ENCODE measurements around the gene SYTL3.
"Not testable (repeated sequence)": the region's sequence is repeated elsewhere in the genome, so short reads cannot be mapped to it uniquely, and the experiment has no call there.

The SYTL3 gene, protein sequence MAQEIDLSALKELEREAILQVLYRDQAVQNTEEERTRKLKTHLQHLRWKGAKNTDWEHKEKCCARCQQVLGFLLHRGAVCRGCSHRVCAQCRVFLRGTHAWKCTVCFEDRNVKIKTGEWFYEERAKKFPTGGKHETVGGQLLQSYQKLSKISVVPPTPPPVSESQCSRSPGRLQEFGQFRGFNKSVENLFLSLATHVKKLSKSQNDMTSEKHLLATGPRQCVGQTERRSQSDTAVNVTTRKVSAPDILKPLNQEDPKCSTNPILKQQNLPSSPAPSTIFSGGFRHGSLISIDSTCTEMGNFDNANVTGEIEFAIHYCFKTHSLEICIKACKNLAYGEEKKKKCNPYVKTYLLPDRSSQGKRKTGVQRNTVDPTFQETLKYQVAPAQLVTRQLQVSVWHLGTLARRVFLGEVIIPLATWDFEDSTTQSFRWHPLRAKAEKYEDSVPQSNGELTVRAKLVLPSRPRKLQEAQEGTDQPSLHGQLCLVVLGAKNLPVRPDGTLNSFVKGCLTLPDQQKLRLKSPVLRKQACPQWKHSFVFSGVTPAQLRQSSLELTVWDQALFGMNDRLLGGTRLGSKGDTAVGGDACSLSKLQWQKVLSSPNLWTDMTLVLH

DNA sequence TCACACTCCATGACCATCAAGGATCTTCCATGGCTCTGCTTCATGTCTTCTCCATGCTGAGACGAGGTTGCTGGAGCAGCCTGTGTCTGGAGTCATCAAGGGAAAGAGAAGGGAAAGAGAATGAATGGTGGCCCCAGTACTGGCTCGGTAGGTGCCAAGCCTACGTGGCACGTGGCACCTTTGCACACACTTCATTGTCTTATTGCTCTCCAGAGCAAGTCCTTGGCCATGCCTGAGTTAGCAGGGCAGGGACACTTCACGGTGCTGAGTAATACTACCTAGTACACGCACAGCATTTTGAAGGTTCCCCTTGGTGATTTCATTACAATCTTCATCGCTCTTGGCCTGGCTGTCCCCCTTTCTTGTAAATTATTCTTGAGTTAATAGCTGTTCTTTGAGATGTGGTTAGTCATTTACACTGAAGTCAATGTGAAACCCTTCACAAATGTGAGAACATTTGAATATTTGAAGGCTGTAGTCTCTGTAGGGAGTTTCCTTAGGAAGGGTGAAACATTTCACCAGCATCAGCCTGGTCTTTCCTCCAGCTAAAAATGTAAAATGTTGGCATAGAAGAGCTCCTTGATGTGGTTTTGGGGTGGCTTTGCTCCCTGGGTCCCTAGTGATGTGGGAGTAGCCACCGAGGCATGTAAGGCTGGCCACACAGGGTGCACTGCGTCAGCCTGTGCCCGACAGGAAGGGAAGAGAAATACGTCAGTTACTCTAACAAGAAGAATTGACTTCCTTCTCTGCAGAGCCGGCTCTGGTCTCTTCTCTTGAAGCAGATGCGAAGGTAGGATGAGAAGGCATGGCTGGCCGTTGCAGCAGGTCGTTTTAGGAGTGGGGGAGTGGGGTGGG, at the start of gene SYTL3:
TSS of gene SYTL3 (plus strand) at position 766 of the 855 bp plus-strand sequence. CDS start 13,215 bp downstream, outside the sequence.
- peak; percentile 82 for ATAC-seq
- Mint-ChIP-seq H3K27me3 (no peaks in the 10 kb centered on the region), H3K9me3 (no peaks in the 10 kb centered on the region), H3K4me1 (peaks cover 58% of the 10 kb centered on the region), H3K36me3 (peaks cover 7% of the 10 kb centered on the region), H3K27ac (peak within 1 kb of the TSS; percentile 98), H3K4me3 (peak within 1 kb of the TSS; percentile 82)

- H3K36me3 Mint-ChIP-seq: peaks cover 44% of the 10 kb centered on the region
- H3K9me3 Mint-ChIP-seq: no peaks in the 10 kb centered on the region
- no peaks in the 10 kb centered on the region for H3K27me3 Mint-ChIP-seq
- H3K4me3 Mint-ChIP-seq: no peak overlapping the region
- peaks cover 8% of the 10 kb centered on the region for H3K4me1 Mint-ChIP-seq
- H3K27ac Mint-ChIP-seq: no peak overlapping the region
- ATAC-seq: no peak
Measured at GRCh38 chr6:158603261-158604047, 46.4 kb upstream of the SYTL3 start.

- peaks cover 45% of the 10 kb centered on the region for H3K36me3 Mint-ChIP-seq
- no peaks in the 10 kb centered on the region for H3K27me3 Mint-ChIP-seq
- H3K4me3 Mint-ChIP-seq: no peak overlapping the region
- ATAC-seq: no peak
- no peaks in the 10 kb centered on the region for H3K9me3 Mint-ChIP-seq
- H3K4me1 Mint-ChIP-seq: peaks cover 8% of the 10 kb centered on the region
- no peak overlapping the region for H3K27ac Mint-ChIP-seq
Measured at GRCh38 chr6:158604048-158604406, 45.8 kb upstream of the SYTL3 start.

GRCh38 chr6:158605266-158605878, 44.5 kb upstream of the SYTL3 start:
- no peak overlapping the region for H3K27ac Mint-ChIP-seq
- peaks cover 8% of the 10 kb centered on the region for H3K4me1 Mint-ChIP-seq
- H3K9me3 Mint-ChIP-seq: no peaks in the 10 kb centered on the region
- no peak overlapping the region for H3K4me3 Mint-ChIP-seq
- no peak for ATAC-seq
- H3K36me3 Mint-ChIP-seq: peaks cover 47% of the 10 kb centered on the region
- H3K27me3 Mint-ChIP-seq: no peaks in the 10 kb centered on the region

DNA sequence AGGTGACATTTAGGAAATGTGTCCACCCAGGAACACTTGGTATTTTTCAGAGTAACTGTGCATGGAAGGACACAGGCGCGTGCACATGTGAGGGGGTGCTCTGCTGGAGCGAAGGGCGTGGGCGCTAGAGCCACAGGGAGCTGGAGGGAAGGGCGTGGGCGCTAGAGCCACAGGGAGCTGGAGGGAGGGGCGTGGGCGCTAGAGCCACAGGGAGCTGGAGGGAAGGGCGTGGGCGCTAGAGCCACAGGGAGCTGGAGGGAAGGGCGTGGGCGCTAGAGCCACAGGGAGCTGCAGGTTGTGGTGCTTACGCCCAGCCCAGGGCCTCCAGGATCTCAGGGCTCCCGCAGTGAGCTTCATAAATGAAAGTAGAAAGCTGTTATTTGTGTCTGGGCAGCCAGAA, 43.8 kb upstream of the SYTL3 start:
- H3K27ac Mint-ChIP-seq, ATAC-seq, H3K4me3 Mint-ChIP-seq, H3K27me3 Mint-ChIP-seq, H3K9me3 Mint-ChIP-seq, H3K4me1 Mint-ChIP-seq: not testable (repeated sequence)
- H3K36me3 Mint-ChIP-seq: peaks cover 53% of the 10 kb centered on the region

- no peaks in the 10 kb centered on the region for H3K9me3 Mint-ChIP-seq
- ATAC-seq: no peak
- H3K27me3 Mint-ChIP-seq: no peaks in the 10 kb centered on the region
- peaks cover 60% of the 10 kb centered on the region for H3K36me3 Mint-ChIP-seq
- H3K27ac Mint-ChIP-seq: no peak overlapping the region
- H3K4me1 Mint-ChIP-seq: peaks cover 8% of the 10 kb centered on the region
- no peak overlapping the region for H3K4me3 Mint-ChIP-seq
Measured at GRCh38 chr6:158606935-158607334, 42.9 kb upstream of the SYTL3 start.

DNA sequence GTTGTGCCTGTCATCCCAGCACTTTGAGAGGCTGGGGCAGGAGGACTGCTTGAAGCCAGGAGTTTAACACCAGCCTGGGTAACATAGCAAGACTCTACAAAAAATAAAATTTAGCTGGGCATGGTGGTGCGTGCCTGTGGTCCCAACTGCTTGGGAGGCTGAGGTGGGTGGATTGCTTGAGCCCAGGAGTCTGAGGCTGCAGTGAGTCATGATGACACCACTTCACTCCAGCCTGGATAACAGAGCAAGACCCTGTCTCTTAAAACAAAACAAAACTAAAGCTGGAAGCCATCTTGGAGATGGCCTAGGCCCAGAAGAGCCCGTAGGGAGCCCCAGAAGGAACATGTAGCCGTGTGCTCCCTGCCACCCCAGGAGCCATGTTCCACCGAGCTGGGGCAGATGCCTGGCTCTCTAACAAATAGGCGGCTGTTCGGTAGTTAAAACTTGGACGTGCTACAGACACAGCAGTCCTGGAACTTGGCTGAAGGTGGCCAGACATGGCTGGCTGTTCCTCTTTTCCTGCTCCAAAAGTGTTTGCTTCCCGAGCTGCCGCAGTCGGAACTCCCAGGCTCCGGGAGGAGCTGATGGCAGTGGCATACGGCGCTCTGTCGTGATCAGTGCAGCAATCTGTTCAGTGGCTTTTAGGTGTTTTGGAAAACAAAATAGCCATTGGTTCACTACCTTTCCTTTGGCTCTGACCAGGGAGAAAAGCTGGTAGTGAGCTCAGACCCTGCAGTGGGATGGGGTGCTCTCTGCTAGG, 42.3 kb upstream of the SYTL3 start:
- Mint-ChIP-seq H3K9me3 (no peaks in the 10 kb centered on the region), H3K27me3 (no peaks in the 10 kb centered on the region), H3K27ac (no peak overlapping the region), H3K36me3 (peaks cover 66% of the 10 kb centered on the region), H3K4me1 (peaks cover 8% of the 10 kb centered on the region), H3K4me3 (no peak overlapping the region)
- no peak for ATAC-seq

DNA sequence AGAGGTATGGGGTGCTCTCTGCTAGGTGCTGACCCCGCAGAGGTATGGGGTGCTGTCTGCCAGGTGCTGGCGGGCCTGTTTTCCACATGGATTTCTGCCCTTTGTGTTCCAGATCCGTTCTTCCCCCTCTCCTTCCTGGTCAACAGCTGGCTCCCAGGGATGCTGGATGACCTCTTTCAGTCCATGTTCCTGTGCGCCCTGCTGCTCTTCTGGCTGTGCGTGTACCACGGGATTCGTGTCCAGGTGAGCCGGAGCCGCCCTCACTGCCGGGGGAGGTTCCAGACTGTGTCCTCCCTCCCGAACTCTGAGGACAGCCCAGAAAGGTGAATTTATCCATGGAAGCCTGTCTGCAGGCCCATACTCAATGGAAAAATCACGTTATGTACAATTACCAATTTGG, 41.6 kb upstream of the SYTL3 start:
- Mint-ChIP-seq H3K27ac (no peak overlapping the region), H3K9me3 (no peaks in the 10 kb centered on the region), H3K4me1 (peaks cover 8% of the 10 kb centered on the region), H3K27me3 (no peaks in the 10 kb centered on the region), H3K36me3 (peaks cover 64% of the 10 kb centered on the region), H3K4me3 (no peak overlapping the region)
- ATAC-seq: no peak

- ATAC-seq: no peak
- Mint-ChIP-seq H3K36me3 (peaks cover 57% of the 10 kb centered on the region), H3K27ac (no peak overlapping the region), H3K9me3 (no peaks in the 10 kb centered on the region), H3K4me1 (peaks cover 8% of the 10 kb centered on the region), H3K27me3 (no peaks in the 10 kb centered on the region), H3K4me3 (no peak overlapping the region)
Measured at GRCh38 chr6:158609455-158610155, 40.2 kb upstream of the SYTL3 start.

- H3K27me3 Mint-ChIP-seq: no peaks in the 10 kb centered on the region
- H3K27ac Mint-ChIP-seq: no peak overlapping the region
- H3K36me3 Mint-ChIP-seq: peaks cover 62% of the 10 kb centered on the region
- no peak overlapping the region for H3K4me3 Mint-ChIP-seq
- no peaks in the 10 kb centered on the region for H3K9me3 Mint-ChIP-seq
- ATAC-seq: no peak
- no peaks in the 10 kb centered on the region for H3K4me1 Mint-ChIP-seq
Measured at GRCh38 chr6:158610319-158610968, 39.4 kb upstream of the SYTL3 start.

DNA sequence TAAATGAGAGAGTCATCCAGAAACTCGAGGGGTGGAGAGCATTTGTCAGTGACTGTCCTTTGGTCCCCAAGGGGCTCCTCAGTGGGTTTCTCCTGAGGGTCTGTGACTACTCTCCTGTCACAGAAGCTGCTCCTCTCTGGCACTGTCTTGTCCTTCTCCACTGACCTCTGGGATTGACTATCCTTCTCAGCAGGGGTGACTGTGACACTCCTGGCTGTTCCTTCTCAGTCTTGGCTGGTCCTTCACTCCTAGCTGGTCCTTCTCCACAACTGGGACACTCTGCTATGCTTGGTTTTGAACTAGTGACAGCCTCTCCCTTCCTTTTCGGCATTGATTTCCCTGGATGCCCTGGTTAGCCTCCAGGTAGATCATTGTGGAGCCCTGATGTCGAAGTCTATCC, 38.8 kb upstream of the SYTL3 start:
- ATAC-seq: no peak
- H3K4me1 Mint-ChIP-seq: no peaks in the 10 kb centered on the region
- H3K36me3 Mint-ChIP-seq: peaks cover 62% of the 10 kb centered on the region
- no peak overlapping the region for H3K27ac Mint-ChIP-seq
- no peak overlapping the region for H3K4me3 Mint-ChIP-seq
- H3K9me3 Mint-ChIP-seq: no peaks in the 10 kb centered on the region
- no peaks in the 10 kb centered on the region for H3K27me3 Mint-ChIP-seq

GRCh38 chr6:158611541-158612370, 38.1 kb upstream of the SYTL3 start:
- ATAC-seq: no peak
- Mint-ChIP-seq H3K4me1 (no peaks in the 10 kb centered on the region), H3K4me3 (no peak overlapping the region), H3K9me3 (no peaks in the 10 kb centered on the region), H3K36me3 (peaks cover 69% of the 10 kb centered on the region), H3K27ac (no peak overlapping the region), H3K27me3 (no peaks in the 10 kb centered on the region)

Data from stimulated activated memory B cell treated with anti-CD40 and anti-IgM and Interleukin-4, amounts not matched to agents 10 μg/mL and 1 μg/mL and 100 μg/mL, for 72 hours (primary cell).